ENCODE results near the gene ACER1.

- TF ChIP-seq CTCF (conservative IDR thresholded peaks at IDR 0.05; ENCODE audit: low read depth in 2 of 2) (no peak), EZH2 (IDR thresholded peaks at IDR 0.05; ENCODE audit: low read depth, unreplicated experiment) (no peak), ETS1 (IDR thresholded peaks at IDR 0.05) (no peak), JUNB (IDR thresholded peaks at IDR 0.05; ENCODE audit: unreplicated experiment) (no peak), POLR2AphosphoS5 (IDR thresholded peaks at IDR 0.05; ENCODE audit: low read depth) (no peak), ZNF331 (CRISPR knock-in tag; IDR thresholded peaks at IDR 0.05; ENCODE audit: low read depth) (no peak)
These were observed 8.7 kb downstream of the ACER1 start for GRCh38 chr19:6324757-6325156.
